GM18868 (cell line): Measurements from ENCODE around the gene IFITM2.
"Not testable (repeated sequence)": the region's sequence is repeated elsewhere in the genome, so short reads cannot be mapped to it uniquely, and the experiment has no call there.

Experiments used
- ATAC-seq: cut with Tn5 transposase; IDR thresholded peaks from one replicate; pipeline ENCODE4 v1.9.1; 2021; ENCODE audit warnings: mild to moderate bottlenecking, moderate library complexity; ENCODE audit not compliant: unreplicated experiment

The IFITM2 gene

DNA sequence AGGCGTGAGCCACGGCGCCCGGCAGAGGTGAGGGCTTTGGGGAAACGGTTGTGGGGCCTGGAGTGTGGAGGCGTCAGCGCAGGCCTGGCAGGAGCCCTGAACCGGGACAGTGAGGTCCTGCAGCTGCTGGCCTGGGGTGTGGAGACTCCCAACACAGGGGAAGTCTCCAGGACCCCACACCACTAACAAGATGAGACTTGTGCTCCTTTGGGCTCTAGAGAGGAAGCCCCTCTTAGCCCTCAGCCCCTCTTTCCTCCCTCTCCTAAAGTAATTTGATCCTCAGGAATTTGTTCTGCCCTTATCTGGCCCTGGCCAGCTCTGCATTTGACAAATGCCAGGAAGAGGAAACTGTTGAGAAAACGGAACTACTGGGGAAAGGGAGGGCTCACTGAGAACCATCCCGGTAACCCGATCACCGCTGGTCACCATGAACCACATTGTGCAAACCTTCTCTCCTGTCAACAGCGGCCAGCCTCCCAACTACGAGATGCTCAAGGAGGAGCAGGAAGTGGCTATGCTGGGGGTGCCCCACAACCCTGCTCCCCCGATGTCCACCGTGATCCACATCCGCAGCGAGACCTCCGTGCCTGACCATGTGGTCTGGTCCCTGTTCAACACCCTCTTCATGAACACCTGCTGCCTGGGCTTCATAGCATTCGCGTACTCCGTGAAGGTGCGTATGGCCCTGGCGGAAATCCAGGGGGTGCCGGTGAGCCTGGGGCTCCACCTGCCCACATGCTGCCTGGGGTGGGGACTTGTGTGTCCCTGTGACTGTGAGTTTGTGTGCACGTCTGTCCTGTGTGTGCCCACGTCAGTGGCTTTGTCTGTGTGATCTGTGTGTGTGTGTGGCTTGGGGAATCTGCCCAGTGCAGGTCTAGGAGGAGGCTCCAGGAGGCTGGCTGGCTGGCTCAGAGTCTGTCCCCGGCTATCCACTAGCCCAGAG, at the start of gene IFITM2:
Gene IFITM2, plus strand, starts transcription at position 51 of the 943 bp plus-strand sequence. Its CDS starts 377 bp downstream, at position 428.
- ATAC-seq, result not testable (repeated sequence)

DNA sequence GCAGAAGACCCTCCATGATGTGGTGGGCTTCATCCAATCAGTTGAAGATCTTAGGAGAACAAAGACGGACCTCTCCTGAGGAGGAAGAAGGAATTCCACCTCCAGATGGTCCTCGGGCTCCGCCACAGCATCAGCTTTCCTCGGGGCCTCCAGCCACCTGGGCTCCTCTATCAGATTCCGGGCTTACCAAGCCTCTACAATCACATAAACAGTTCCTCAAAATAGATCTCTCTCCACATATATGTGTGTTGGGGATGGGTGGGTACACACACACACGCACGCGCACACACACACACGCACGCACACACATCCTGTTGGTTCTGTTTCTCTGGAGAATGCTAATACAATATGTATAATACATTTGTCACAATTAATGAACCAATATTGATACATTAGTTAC, 48.2 kb upstream of the IFITM2 start:
- no peak for ATAC-seq

DNA sequence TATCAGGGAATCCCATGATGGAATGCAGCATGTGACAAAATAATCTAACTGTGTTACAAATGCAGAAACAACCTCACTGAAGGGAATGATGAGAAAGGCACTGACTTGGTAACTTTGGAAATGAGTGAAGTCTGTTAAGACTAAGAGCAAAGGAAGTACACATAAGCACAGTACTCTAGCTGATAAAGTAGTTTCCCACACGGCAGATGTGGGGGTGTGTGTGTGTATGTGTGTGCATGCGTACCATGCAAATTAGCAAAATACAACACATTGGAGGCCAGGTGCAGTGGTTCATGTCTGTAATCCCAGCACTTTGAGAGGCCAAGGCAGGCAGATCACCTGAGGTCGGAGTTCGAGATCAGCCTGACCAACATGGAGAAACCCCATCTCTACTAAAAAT, 46.0 kb upstream of the IFITM2 start:
- ATAC-seq, result no peak

DNA sequence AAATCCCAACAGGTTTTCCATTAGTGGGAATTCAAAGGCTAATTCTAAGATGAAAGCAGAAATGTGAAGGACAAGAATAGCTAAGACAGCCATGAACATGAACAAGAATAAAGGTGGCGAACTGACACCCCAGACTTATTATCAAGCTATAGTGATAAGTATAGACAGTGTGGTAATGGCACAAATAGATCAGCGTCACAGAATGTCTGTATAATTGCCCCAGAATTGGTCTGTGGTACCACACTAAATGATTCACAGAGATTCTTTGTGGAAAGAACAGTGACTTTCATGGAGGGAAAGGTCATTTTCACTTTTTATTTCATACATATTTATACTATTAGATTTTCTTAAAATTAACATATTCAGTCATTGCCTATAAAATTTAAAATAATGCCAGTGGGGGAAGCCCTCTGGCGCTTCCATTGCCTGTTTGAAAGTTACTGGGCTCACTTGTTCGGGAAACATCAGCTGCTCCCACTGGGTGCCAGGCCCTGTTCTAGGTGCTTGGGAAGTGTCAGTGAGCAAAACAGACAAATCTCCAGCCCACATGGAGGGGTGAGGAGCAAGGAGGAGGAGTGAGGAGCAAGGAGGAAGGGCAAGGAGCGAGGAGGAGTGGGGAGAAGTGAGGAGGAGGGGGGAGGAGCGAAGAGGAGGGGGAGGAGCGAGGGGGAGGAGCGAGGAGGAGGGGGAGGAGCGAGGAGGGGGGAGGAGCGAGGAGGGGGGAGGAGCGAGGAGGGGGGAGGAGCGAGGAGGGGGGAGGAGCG, 40.8 kb upstream of the IFITM2 start:
- no peak for ATAC-seq

DNA sequence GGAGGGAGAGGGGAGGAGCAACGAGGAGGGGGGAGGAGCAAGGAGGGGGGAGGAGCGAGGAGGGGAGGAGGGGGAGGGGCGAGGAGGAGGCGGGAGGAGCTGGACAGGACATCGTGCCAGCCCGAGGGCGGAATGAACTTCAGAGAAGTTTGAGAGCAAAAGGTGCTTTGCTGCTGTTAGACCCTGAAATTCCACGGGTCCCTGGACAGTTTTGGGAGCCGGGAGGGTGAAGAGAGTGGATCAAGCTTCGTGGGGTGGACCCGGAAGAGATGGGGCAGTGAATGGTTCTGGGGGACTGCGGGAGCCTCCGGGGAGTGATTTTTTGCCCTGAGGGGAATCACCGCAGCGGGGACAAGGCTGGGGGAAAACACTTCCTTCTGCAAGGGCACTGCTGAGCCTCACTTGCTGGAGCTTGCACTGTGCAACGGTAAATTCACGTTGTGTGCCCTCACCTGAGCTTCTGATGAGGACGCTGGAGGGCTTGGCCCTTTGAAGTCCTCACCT, 40.1 kb upstream of the IFITM2 start:
- no peak for ATAC-seq

DNA sequence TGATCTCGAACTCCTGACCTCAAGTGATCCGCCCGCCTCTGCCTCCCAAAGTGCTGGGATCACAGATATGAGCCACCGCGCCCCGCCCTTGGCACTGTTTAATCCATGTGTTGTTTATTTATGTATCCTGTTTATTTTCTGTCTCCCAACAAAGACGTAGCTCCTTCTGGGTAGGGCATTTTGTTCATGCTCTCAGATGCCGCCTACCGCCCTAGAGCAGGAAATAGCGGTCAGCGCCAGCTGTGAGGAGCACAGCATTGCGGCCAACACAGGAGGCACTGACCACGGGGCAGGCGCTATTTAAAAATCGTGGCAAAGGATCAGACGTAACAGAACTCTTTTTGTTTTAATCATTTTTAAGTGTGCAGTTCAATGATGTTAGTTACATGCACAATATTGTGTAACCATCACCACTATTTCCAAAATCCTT, 38.9 kb upstream of the IFITM2 start:
- ATAC-seq, result peak; percentile 38

DNA sequence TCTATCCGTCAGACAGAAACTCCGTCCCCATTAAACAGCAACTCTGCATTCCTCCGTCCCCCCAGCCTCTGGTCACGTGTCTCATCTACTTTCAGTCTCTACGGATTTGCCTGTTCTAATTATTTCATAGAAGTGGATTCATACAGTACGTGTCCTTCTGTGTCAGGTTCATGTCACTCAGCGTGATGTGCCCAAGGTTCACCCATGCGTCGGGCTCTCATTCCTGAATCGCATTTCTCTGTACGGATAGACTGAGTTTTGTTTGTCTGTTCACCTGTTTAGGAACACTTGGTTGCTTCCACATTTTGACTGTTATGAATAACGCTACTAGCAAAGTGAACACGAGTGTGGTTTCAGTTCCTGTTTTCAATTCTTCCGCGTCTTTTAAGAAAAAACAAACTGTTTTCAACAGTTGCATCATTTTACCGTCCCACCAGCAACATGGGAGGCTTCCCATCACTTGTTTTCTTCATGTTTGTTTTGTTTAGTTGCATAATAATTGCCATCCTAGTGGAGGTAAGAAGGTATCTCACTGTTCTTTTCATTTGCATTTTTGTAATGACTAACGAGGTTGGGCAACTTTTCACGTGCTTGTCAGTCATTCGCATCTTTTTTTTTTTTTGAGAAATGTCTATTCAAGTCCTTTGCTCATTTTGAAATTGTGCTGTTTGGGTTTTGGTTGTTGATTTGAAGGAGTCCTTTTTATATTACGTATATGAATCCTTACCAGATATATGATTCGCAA, 38.3 kb upstream of the IFITM2 start:
- ATAC-seq, result peak; percentile 72

DNA sequence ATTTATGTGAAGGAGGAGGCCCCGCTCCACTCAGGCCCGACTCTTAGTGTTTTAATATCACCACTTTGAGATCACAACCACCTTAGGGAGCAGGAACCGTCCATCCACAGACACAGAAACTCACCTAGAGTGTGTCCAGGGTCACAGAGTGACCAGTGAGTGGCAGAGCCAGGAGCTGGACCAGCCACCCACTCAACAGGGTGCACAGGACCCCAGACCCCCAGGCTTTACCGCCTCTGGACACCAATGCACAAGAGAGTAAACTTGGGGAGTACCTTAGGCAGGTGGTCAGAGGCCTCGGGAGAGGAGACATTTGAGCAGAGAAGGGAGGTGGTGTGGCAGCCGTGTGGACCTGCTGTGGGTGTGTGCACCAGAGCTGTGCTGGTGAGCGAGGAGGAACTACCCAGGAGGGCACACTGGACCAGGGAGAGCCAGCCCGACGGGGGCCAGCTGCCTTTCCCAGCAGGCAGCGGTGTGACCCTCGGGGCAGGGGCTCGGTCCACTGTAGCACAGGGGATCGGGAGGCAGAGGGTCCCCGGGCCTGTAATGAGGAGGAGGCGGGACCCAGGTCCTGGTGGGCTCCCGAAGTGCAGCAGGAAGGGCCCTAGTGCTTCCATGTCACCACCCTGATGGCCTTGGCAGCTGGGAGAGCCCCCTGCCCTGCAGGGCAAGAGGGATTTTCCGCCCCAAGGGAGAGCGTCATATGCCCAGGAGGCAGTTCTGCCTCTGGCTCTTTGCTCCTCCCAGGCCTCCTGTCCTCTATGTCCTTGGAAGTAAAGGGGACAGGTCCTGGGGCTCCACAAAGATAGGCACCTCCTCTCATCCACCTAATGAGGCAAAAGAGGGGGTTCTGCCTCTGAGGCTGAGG, 36.9 kb upstream of the IFITM2 start:
- no peak for ATAC-seq

DNA sequence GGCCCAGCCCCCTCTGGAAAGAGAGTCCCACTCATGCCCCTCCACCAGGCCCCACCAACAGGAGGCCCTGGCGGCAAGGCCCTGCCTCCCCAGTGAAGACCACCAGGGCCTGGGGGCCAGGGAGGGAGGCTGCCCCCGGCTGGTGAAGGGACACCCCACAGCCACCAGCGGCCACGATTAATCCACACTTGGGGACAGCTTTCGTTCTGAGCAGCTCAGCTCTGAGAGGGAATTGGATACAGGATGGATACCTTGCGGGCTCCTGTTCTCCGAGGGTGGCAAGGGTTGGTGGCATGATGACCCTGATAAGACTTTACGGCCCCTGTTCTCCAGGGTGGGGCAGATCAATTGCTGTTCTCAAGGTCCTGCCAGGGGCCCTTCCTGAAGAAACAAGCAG, 36.3 kb upstream of the IFITM2 start:
- no peak for ATAC-seq

DNA sequence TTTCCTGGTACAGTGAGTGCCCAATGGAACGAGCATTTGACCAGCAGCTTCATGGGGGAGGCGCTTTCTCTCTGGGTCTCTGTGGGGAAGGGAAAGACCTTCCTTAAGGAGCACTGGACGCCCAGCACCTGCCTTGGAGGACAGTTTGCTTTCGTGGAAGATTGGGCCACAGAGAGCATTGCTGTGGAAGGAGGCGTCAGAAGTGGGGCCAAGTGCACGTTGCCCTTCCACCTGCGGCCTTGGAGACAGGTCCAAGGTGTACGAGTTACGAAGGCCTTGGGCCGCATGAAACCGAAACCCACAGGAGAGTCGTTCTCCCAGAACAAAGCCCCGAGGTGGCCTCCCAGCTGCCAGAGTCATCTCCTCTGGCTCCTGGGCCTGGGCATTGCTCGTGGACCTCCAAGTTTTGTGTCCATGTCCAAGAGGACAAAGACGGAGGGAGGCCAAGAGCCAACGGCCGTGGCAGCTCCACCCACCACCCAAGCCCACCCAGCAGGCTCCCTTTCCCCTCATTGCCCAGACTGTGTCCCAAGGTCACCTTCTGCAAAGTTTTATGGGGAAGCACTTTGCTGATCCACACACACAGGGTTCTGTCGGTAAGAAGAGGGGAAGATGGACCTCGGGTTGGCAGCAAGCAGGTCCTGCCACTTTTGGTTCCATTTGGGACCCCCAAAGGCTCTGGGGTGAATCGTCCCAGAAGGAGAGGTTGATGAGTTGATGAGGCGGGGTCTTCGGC, 35.3 kb upstream of the IFITM2 start:
- no peak for ATAC-seq

DNA sequence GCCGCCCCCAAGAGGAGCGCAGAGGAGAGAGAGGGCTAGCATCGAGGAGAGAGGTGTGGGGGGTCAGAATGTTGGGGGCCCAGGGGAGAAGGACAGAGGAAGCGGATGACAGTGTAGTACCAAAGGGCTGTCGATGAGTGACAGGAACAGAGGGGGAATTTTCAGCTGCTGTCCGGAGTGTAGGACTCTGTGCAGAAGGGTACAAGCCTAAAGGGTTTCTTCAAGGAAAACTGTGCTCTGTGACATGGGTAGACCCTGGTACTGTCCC, 34.8 kb upstream of the IFITM2 start:
- ATAC-seq, result no peak

DNA sequence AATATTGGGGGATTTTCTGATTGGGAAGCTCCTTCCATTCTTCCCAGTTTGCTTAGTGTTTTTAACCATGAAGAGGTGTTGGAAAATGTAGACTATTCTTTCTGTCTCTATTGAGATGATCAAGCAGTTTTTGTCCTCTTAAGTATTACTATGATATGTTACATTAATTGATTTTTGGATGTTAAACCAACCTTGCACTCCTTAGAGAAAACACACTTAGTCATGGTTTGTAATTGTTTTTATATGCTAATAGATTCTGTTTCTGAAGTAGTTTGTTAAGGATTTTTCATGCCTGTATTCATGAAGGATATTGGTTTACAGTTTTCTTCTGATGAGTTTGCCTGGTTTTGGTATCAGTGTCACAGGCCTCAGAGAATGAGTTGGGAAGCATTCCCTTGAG, 31.4 kb upstream of the IFITM2 start:
- ATAC-seq, result no peak

DNA sequence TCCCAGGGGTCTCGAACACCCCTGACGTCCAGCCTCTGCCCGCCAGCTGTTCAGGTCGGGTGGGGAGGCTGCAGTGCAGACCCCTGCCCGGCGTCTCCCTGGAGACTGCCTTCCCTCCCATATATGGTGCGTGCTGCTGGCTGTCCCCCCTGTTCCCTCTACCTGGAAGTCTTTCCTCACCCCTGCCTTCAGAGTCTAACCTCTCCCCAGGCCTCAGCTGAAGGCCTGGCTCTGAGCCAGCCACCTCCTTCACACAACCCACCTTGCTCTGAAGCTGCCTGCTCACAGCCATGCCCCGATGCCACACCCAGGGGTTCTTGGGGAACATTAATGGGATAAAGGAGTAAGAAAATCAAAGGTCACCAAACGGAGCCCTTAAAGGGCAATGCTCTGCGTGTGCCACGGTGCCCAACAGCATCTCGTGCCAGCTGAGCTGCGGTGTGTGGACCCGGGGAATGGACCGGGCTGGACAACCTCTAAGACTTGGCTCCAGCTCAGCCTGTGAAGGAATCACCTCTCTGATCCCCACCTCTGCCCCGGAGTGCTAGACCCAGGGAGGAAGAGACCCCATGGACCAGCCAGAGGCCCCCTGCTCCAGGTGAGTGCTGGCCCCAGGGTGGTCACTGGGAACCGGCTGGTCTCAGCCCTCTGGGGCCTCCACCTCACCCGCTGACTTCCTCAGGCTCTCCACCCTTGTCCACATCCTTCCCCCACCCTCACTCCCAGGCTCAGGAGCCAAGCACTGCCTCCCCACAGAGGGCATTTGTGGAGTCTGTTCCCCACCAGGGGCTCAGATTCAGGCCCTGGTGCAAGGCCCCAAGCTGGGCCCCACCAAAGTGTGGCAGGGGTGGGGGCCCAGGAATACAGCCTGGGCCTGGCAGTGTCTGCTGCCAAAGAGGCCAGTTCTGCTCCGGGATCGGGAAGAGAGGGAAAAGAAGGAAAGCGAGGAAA, 29.3 kb upstream of the IFITM2 start, which contains the start of gene NLRP6:
Gene NLRP6, plus strand, starts transcription at position 407 of the 951 bp plus-strand sequence. Its CDS starts 163 bp downstream, at position 570.
- no peak for ATAC-seq

DNA sequence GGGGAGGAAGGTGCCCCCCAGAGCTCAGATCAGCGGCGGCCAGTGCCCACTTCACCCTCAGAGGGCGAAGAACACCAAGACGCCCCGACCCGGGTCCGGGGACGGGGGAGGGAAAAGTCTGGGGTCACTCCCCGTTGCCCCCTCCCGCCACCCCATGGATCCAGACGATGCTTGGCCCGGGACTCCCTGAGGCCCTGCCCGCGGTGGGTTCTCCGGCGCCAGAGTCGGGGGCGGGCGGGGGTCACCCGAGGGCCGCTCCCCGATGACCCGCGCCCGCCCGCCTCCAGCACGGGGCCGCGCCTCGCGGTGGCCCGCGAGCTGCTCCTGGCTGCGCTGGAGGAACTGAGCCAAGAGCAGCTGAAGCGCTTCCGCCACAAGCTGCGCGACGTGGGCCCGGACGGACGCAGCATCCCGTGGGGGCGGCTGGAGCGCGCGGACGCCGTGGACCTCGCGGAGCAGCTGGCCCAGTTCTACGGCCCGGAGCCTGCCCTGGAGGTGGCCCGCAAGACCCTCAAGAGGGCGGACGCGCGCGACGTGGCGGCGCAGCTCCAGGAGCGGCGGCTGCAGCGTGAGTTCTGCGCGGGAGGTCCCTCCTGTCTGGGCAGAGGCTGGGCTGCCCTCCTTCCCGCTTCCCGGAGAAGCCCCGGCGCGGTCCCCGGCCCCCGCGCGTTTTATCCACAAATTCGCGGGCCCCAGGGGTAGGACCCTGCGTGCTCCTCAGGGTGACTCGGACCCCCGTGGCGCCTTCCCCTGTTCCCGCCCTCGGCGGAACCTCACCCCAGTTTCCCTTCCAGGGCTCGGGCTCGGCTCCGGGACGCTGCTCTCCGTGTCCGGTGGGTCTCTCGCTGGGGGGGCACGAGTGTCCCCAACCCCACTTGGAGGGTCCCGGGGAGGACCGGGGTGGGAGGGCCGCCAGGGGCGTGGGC, 28.3 kb upstream of the IFITM2 start:
- no peak for ATAC-seq

DNA sequence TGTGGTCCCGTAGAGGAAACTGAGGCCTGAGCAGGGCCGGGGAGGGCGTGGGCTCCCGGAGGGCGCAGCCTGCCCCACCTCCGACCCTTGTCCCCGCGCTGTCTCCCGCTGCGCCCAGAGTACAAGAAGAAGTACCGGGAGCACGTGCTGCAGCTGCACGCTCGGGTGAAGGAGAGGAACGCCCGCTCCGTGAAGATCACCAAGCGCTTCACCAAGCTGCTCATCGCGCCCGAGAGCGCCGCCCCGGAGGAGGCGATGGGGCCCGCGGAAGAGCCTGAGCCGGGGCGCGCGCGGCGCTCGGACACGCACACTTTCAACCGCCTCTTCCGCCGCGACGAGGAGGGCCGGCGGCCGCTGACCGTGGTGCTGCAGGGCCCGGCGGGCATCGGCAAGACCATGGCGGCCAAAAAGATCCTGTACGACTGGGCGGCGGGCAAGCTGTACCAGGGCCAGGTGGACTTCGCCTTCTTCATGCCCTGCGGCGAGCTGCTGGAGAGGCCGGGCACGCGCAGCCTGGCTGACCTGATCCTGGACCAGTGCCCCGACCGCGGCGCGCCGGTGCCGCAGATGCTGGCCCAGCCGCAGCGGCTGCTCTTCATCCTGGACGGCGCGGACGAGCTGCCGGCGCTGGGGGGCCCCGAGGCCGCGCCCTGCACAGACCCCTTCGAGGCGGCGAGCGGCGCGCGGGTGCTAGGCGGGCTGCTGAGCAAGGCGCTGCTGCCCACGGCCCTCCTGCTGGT, 27.5 kb upstream of the IFITM2 start:
- ATAC-seq, result no peak

DNA sequence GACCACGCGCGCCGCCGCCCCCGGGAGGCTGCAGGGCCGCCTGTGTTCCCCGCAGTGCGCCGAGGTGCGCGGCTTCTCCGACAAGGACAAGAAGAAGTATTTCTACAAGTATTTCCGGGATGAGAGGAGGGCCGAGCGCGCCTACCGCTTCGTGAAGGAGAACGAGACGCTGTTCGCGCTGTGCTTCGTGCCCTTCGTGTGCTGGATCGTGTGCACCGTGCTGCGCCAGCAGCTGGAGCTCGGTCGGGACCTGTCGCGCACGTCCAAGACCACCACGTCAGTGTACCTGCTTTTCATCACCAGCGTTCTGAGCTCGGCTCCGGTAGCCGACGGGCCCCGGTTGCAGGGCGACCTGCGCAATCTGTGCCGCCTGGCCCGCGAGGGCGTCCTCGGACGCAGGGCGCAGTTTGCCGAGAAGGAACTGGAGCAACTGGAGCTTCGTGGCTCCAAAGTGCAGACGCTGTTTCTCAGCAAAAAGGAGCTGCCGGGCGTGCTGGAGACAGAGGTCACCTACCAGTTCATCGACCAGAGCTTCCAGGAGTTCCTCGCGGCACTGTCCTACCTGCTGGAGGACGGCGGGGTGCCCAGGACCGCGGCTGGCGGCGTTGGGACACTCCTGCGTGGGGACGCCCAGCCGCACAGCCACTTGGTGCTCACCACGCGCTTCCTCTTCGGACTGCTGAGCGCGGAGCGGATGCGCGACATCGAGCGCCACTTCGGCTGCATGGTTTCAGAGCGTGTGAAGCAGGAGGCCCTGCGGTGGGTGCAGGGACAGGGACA, 26.7 kb upstream of the IFITM2 start:
- no peak for ATAC-seq
